ENCODE results near the gene TUBA4A. TPM values are rescaled to one million over a fixed set of nuclear protein-coding genes. Genes with fewer than 3 reads are reported as not detected.
A peak's percentile ranks its signal among the peaks of the same experiment; 100 is the strongest.
"Not testable (repeated sequence)": the region's sequence is repeated elsewhere in the genome, so short reads cannot be mapped to it uniquely, and the experiment has no call there.

The TUBA4A gene
- polyA plus RNA-seq, 4 donors = 31.7 to 39.1 (median 33.6) TPM

DNA sequence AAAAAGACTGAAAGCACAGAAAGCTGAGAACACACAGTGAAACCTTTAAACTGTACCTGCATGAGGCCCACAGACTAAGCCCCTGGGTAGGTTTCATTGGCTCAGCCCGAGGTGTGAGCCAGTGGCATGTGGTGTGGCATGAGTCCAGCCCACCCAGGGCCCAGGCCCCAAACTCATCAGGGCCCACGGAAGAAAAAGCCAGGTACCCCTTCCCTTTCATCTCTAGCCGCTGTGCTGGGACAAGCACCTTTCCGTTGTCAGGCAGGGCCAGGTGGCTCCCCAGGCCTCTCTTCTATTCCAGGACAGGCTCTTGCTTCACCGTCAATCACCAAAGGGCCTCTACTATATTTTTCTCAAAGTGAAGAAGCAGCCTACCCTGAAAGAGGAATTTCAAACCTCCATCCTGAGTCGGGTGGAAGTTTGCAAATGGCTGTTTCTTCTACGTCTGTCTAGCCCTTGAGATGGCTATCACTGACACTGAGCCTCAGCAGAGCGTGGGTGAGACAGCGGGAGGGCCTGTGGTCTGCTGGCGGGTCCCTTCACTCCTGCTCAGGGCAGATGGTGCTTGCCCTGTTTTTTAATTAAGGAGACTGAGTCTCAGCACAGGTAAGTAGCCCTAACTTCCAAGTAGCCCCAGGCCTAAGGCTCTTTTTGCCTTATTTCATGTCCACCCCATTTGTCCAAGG is 34.0 kb upstream of the TUBA4A start:
- no peak for DNase-seq (ENCODE audit: low read depth in 4 of 4, low spot score in 2 of 4)

DNA sequence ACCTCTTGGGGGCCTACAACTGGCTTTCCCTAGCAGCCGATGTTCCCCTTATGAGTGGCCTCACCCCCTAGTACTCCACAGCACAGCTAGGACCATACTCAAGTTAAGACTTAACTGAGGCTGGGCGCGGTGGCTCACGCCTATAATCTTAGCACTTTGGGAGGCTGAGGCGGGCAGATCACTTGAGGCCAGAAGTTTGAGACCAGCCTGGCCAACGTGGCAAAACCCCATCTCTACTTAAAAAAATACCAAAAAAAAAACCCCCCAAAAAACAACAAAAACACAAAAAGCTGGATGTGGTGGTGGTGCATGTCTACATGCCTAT is 33.4 kb upstream of the TUBA4A start:
- not testable (repeated sequence) for DNase-seq (ENCODE audit: low read depth in 4 of 4, low spot score in 2 of 4)

DNA sequence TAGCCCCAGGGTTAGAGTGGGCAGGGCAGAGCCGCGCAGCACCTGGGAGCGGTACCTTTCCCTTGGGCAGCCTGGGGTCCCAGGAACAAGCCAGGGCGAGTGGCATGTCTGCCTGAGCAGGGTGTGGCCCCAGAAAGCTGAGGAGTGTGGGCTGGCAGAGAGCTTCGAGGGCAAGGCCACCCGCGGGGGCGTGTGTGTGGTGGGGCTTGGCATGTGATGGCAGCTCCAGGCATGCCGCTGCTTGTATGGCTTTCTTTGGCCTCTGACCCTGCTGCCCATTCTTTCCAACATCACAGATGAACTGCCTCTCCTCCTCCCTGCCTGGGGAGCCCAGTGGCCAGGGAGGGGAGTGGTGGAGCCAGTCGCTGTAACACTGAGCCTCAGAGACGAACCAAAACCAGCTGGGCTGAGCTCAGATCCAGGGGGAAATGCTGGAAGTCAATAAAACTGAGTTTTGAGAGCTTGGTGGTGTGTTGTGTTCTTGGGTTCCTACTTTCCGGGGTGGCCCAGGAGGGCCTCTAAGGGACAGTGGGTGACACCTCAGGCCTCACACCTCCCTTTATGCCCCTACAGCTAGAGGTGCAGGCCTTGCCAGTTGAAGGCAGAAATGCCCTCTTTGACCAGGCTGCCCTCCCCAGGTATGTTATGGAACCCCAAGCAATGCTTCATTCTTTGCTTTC is 32.9 kb upstream of the TUBA4A start:
- no peak for DNase-seq (ENCODE audit: low read depth in 4 of 4, low spot score in 2 of 4)

DNA sequence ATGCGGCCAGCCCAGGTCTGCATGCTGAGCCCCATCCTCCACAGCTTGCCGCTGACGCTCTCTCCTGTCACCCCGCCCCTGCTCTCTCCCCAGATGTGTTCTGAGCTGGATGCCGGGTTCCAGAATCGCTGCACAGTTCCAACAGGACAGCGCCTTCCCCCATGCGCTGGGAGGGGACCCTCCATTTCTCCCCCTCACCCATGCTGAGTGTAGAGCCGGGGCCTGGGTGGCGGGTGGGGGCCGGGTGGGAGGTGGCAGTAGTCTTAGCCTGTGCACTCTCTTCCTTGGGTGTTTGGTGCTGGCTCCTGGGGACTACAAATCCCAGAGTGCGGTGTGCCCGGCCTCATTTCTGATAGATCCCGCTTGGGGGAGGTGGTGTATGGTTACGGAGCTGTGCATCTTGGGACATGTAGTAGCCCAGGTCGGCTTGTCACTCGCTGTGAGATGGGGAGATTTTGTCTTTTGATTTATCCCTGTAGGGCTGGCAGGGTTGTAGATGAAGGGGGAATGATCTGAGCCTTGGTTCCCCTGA is 32.2 kb upstream of the TUBA4A start:
- DNase-seq (ENCODE audit: low read depth in 4 of 4, low spot score in 2 of 4) = no peak

DNA sequence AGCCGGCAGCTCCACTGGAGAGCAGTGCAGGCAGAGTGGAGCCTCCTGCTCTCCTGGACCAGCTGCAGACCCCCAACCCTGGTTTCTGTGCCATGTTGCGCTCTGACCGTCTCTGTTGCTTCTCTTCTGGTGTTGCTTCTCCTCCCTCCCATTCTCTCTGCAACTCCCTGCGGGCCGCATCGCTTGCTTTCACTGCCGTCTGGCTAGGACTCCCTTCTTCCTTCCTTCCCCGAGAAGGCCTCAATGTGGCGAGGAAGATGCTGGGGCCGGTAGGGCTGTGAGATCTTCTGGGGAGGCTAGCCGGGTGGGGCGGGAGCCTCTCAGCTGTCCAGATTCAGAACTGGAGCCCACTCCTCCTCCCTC is 31.6 kb upstream of the TUBA4A start:
- DNase-seq (ENCODE audit: low read depth in 4 of 4, low spot score in 2 of 4) = no peak

DNA sequence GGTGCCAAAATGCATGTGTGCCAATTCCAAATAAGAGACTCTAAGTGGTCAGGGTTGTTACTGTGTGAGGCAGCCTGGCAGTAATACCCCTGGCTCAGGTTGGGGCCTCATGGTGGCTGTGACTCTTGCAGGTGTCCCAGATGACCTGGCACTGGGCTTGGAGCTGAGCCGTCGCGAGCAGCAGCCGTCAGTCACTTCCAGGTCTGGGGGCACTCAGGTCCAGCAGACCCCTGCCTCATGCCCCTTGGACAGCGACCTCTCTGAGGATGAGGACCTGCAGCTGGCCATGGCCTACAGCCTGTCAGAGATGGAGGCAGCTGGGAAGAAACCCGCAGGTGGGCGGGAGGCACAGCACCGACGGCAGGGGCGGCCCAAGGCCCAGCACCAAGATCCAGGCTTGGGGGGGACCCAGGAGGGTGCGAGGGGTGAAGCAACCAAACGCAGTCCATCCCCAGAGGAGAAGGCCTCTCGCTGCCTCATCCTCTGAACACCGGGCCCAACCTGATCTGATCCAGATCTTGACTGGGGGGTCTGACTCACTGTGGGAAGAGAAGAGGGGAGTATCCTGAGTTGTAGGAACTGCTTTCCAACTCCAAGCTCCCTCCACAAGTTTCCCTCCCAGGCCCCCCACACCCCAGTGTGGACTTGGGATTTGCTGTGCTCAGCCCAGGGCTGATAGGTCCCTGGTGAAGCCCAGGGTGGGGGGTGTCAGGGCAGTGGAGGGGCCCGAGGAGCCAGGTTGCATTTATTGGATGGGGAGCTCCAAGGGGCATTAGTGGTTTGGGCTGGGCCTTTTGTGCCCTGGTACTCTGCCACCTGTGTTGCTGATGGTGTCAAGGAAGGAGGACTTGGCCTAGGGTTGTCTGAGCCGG is 31.0 kb upstream of the TUBA4A start:
- DNase-seq (ENCODE audit: low read depth in 4 of 4, low spot score in 2 of 4) = no peak

DNA sequence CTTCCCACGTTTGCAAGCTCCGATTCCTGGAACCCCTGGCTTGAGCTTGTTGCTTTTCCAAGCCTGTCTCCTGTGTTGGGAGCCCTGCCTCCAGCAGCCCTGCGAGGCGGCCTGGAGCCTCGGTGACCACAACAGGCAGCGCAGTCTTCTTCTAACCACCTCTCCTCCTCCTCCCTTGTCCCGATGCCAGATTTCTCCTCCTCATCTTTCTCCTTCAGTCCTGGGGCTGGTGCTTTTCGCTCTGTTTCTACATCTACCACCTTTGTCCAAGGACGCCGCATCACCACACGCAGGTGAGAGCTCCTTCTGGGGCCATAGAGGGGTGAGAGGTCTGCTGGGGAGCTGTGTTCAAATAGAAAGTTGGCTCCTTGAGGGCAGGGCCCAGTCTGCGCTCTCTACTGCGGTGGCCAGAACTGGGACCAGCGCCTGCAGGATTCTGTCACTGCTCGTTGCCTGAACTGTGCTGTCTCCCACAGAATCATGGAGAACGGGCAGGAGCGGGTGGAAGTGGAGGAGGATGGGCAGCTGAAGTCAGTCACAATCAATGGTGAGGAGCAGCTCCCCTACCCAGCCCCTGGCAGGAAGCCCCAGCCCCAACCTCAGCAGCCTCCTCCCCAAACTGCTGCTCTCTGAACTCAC is 29.3 kb upstream of the TUBA4A start:
- DNase-seq (ENCODE audit: low read depth in 4 of 4, low spot score in 2 of 4) = no peak

DNA sequence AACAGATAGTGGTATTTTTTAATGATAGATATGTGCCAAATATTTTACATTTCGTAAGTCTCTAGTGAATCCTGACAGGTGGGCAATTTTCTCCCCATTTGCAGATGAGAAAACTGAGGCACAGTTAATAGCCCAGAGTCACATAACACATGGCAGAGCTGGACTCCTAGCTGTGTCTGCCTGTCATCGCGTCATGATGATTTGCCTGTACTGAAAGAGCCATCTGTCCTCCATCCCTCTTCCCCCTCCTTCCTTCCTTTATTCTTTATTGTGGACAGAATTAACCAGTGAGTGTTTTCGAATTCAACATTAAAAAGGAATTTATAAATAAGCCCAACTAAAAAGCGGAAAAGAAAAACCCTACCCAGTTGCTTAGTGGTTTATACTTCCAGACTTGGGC is 28.7 kb upstream of the TUBA4A start:
- DNase-seq (ENCODE audit: low read depth in 4 of 4, low spot score in 2 of 4) = no peak

DNA sequence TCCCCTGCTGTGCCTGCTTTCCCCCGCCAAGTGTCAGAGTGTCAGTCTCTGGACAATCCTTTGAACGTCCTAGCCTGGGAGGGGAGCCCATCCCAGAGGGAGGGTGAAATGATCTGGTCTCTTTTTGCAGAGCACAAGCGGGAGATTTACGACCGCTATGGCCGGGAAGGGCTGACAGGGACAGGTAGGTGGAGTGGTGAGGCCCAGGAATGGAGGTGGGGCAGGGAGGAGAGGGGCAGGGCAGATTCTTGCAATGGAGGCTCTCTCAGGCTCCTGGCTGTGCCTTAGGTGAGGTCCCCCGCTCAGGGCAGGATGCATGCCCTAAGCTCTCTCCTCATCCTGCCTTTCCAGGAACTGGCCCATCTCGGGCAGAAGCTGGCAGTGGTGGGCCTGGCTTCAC is 27.9 kb upstream of the TUBA4A start:
- no peak for DNase-seq (ENCODE audit: low read depth in 4 of 4, low spot score in 2 of 4)

DNA sequence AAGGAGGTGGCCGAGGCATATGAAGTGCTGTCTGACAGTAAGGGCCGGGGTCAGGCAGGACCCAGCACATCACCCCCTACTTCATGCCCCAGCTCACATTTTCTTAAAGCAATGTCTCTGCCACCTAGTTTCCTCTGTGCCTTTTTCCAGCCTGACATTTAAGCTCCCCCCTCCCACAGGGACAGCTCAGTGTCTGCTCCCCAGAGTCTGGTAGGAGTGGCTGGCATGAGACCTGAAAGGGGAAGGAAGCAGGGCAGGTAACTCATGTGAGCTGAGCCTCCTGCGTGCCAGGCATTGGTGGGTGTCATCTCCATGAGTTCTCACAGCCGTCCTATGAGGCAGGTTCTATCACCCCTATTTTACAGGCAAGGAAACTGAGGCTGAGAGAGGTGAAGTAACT is 26.9 kb upstream of the TUBA4A start:
- DNase-seq (ENCODE audit: low read depth in 4 of 4, low spot score in 2 of 4) = no peak

DNA sequence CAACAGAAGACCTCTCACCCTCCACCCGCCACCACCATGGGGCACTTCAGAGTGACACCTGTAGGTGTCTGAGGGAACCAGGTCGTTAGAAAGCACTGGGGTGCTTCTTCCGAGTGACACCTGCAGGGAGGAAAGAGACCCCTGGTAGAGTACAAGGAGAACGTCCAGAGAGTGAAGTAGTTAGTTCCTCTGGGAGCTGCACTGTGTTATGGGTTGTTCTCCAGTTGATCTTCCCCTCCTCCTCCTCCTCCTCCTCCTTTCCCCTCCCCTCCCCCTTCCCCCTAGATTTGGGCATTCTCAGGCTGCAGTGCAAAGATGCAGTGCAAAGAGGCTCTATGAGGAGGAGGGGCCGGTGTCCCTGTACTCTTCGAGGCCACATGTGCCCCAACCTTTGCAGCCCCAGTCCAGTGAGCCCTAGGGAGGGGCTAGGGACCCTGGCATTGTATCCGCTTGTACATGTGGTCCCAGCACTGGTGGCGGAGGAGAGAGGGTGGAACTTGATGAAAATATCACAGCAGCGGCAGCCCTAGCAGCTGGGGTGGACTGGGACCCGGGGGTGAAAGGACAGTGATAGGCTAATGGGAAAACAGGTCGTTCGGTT is 26.3 kb upstream of the TUBA4A start:
- no peak for DNase-seq (ENCODE audit: low read depth in 4 of 4, low spot score in 2 of 4)

DNA sequence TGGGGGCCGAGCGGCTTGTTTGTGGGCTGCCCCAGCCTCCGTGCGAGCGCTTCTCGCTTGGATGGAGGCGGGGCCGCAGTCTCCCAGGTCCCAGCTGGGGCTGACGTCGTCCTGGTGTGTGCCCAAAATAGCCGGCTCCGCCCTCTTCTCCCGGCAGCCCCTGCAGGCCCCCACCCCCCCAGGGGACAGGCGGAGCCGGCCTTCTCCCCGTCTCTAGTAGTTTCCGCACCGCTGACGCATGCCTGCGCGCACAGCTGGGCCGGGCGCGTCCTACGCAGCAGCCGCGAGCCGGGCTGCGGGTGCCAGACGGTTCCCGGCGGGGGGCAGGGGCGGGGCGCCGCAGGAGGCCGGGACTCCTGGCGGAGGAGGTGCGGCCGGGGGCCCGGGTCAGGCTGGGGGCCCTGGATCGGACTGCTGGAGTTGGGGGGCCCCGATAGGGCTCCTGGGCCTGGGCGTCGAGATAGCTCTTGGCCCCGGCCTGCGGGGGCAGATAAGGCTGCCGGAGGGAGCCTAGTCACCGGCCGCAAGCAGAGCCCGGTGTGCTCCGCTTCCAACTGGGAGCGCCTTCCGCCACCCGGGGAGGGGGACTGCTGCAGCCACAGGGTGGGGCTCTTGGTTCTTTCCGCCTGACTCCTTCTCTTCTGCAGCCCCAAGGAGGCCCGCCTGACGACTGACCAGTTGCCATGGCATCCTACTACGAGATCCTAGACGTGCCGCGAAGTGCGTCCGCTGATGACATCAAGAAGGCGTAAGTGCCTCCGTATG is 25.6 kb upstream of the TUBA4A start, which contains the start of gene DNAJB2:
Gene DNAJB2 (plus strand): TSS at position 216 of the 765 bp plus-strand sequence. CDS start 468 bp downstream, at position 684.
- DNase-seq (ENCODE audit: low read depth in 4 of 4, low spot score in 2 of 4) = peak in 3 of 4 donors; percentile 94 to 96 (median 96)

DNA sequence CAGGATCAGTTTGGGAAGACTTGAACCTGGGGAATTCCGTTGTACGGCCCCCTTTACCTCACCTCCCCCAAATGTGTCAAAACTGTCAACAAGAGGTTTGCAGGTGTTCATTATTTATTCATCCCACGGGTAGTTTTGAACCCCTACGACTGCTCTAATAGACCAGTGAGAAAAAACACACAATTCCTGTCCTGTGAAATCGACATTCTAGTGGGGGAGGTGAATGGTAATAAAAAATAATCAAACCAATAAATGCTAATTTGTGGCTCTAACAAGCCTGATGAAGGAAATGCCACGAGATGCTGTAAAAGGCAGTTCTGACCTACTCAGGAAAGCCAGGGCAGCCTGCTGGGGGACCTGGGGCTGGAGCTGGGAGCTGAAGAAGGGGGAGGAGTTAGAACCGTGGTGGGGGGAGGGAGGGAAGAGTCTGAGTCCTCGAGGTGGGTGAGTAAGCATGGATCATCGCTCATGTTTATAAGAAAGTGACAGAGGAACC is 25.0 kb upstream of the TUBA4A start:
- DNase-seq (ENCODE audit: low read depth in 4 of 4, low spot score in 2 of 4) = peak in 1 of 4 donors; percentile 36

DNA sequence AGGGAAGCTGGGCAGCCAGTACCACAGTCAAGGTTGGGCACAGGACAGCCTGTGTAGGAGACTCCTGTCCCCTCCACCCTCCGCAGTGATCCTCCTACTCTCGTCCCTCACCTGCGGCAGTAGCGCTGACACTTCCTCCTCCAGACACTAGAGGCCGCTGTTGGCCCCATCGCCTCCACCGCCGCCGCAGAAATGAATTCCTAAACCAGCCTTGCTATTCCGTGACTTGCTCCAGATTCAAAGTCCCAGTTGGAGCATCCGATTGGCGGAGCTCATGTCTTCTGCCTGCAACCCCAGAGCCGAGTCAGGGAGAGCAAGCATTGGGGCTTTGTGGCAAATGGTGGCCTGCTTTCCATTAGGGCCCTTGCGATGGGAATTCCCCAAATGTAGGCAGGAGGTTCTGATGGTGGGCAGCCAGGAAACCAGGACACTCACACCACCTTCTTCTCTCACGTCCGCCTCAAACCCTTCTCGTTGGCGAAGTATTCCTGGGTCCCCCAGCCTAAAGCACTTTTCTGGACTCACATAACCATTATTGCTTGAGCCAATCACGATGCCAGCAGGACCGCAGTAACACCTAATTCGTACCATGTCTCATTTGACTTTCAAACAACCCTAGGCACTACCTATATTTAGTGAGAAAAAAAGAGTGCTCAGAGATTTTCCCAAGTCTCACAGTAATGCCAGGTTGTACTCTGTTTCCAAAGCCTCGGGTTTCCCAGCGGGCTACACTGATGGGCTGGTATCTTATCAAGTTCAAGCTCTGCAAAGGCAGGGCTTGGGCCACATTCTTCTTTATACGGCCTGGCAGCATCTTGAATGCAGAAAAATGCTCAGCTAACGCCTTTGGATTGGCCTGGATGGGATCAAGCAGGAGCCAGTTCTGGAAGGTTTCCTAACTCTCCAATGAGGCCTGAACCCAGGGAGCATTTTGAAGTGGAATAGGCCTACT is 24.3 kb upstream of the TUBA4A start:
- peak in 1 of 4 donors; percentile 73 for DNase-seq (ENCODE audit: low read depth in 4 of 4, low spot score in 2 of 4)

DNA sequence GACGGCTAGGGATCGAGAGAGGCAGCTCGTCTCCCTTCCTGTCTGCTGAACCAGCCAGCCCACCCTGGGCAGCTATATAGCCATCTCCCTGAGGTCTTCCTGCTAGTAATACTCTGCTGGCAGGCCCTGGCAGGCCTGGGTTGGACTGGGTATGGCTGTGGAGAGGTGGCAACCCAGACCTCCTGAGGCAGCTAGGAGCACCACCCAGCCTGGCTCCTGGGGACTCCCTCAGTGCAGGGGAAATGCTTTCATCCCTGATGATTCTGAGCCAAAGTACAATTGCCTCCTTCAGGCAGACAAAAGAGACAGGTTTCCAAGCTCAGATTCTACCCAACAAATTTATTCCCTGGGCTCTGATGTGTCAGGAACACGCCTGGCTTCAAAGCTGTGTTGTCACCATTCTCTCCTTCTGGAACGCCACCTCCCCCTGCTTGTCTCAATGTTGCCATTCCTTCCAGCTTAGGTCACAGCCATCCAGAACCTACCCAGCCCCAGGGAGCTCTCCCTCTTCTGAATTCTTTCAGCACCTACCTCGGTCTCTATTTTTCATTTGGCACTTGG is 20.7 kb upstream of the TUBA4A start:
- no peak for DNase-seq (ENCODE audit: low read depth in 4 of 4, low spot score in 2 of 4)

DNA sequence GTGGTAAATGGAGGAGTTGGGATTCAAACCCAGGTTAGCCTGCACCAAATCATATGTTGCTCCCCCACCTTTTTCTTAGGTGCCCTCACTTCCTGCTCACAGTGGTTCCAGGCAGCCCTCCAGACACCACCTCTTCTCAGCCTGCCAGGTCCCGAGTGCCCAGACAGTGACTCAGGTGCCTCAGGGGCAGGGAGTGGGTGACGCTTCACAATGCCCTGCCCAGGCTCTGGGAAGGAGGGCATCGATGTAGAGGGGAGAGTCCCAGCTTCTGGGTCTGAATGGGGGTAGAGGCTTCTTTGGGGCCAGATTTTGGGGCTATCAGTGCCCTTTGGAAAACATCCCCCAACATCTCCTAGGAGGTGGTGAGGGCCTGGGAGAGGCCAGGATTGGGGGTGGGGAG is 20.2 kb upstream of the TUBA4A start:
- no peak for DNase-seq (ENCODE audit: low read depth in 4 of 4, low spot score in 2 of 4)

DNA sequence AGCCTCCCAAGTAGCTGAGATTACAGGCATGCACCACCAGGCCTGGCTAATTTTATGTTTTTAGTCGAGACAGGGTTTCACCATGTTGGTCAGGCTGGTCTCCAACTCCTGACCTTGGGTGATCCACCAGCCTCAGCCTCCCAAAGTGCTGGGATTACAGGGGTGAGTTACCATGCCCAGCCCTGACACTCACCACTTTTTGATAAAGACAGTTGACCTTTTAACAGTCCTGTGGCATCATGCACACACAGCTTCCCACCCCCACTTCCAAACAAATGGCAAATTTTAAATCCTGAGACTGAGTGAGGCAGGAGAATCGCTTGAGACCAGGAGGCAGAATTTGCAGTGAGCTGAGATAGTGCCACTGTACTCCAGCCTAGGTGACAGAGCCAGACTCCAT is 19.3 kb upstream of the TUBA4A start:
- DNase-seq (ENCODE audit: low read depth in 4 of 4, low spot score in 2 of 4) = no peak

DNA sequence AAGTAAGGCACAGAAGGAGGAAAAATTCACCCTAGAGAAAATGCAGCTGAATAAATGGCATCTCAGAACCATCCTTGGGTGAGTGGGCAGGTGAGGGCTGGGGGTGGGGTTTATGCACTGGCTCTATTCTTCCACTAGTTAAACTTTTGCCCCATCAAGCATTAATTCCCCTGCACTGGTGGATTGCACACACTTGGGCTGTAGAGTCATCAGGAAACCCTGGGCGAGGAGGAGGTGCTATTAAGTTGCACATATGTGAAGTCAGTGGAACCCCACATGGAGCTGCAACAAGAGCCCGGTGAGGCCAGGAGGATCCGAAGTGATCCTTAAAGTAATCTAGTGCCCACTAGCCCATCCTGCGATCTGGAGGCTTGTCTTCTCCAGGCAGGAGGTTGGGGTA is 18.6 kb upstream of the TUBA4A start:
- no peak for DNase-seq (ENCODE audit: low read depth in 4 of 4, low spot score in 2 of 4)
